Pancreas (tissue), 10 donors: ENCODE data around the gene N4BP2. TPM values are rescaled to one million over a fixed set of nuclear protein-coding genes. Genes with fewer than 3 reads are reported as not detected.
A peak's percentile ranks its signal among the peaks of the same experiment; 100 is the strongest.

Experiments used
- ATAC-seq, 4 donors: fragments of 200-7000 bp; cut with Tn5 transposase; one replicate each; pipeline versions ENCODE4 v1.8.0 to v1.9.1; 2020; ENCODE audit warnings: mild to moderate bottlenecking in 4 of 4, moderate library complexity in 4 of 4
- DNase-seq, 6 donors: peaks; one replicate each; pipeline ENCODE4 v3.0.0-alpha.2; 2020
- FAIRE-seq: peaks from 2 replicates; lab custom pipeline; 2012; peaks lifted over from hg19 to GRCh38; lab: Jason Lieb, UNC
- H3K27ac ChIP-seq, 4 donors: fragments of 200-600 bp; sonication (generic); 1 replicate in 3 of 4; 2 replicates in 1 of 4; pipeline versions ENCODE4 v1.5.0 to v1.8.0; 2020
- H3K27me3 ChIP-seq, 4 donors: fragments of 200-600 bp; one replicate each; pipeline ENCODE4 v1.8.0; 2021
- H3K36me3 ChIP-seq, 3 donors: fragments of 200-600 bp; sonication (generic) in 1 of 3; one replicate each; pipeline versions ENCODE4 v1.5.0 to v1.8.0; 2020 to 2021
- H3K4me1 ChIP-seq, 3 donors: fragments of 200-600 bp; one replicate each; pipeline ENCODE4 v1.8.0; 2021
- H3K4me3 ChIP-seq, 4 donors: fragments of 200-600 bp; sonication (generic) in 2 of 4; one replicate each; pipeline versions ENCODE4 v1.5.0 to v1.8.0; 2020 to 2021
- H3K9me3 ChIP-seq, 4 donors: fragments of 200-600 bp; one replicate each; pipeline ENCODE4 v1.8.0; 2021
- CTCF ChIP-seq, 4 donors: fragments of 200-600 bp; sonication (generic) in 3 of 4; IDR thresholded peaks; one replicate each; pipeline versions ENCODE4 v1.5.0 to v1.8.0; 2021; ENCODE audit warnings: antibody characterized with exemption in 4 of 4
- WGBS, 2 donors: extraction: QIAGEN DNeasy Blood & Tissue Kit; methylation state at CpG; one replicate each; pipeline ENCODE4 v1.1.7; 2013; 5-methylcytosine and 5-hydroxymethylcytosine counted together
- intact Hi-C, 3 donors: fragments of 100-400 bp; cut with DNase I; formaldehyde crosslinking; loops; one replicate each; pipeline versions ENCODE4 v1.11.1 to v1.14.2; 2022
- polyA plus RNA-seq, 2 donors: library from polyadenylated mRNA; stranded (reverse); fragments of 200-250 nt; gene quantifications; one replicate each; pipeline ENCODE4 v1.2.3, GENCODE V29; 2013
- total RNA-seq, 6 donors: library from RNA; stranded (reverse); fragmentation: NEBNext Ultra II Directional in 4 of 6; extraction: Animal tissue kit (Norgen Biotek cat#: 25700) in 4 of 6; gene quantifications; one replicate each; pipeline versions ENCODE4 v1.2.1 to v1.2.4, GENCODE V29; 2021 to 2023
- donor health status: healthy with polysubstance abuse.
- donor health status: DM: no; HTN: no; CAD: no; lungs with moderate emphysema.
- donor health status: DM: no; HTN: no; CAD: no.
- donor health status: control.
- donor health status: control.
- donor health status: Bipolar disorder and iron deficiency.
- donor health status: DM: yes; HTN: yes; CAD: no.
- donor health status: DM: no; HTN: no; CAD: no.
- donor health status: DM: no; HTN: no; CAD: no.
- donor health status: DM: yes; HTN: yes; CAD: no.

Gene N4BP2
- total and polyA plus RNA-seq, 8 donors: 1.6 to 13.4 (median 11.2) TPM

- Histone ChIP-seq H3K36me3 (no peaks in the 10 kb centered on the region), H3K27ac (peak overlapping the region in 1 of 4 donors; percentile 67), H3K27me3 (no peaks in the 10 kb centered on the region), H3K4me3 (no peak overlapping the region), H3K9me3 (no peaks in the 10 kb centered on the region), H3K4me1 (peaks cover 0 to 6% (median 0%) of the 10 kb centered on the region in 3 donors)
- no peak for FAIRE-seq
- no peak for DNase-seq
- intact Hi-C loops: no loop called here
- no peak for ATAC-seq
- no peak for TF ChIP-seq CTCF (IDR thresholded peaks at IDR 0.05)
- 72 to 80% methylated on average over 2 of the region's 2 CpGs for WGBS, 2 donors
Measured at GRCh38 chr4:40177591-40177990, 120.9 kb downstream of the N4BP2 start.

- peaks cover 0 to 6% (median 0%) of the 10 kb centered on the region in 3 donors for H3K4me1 ChIP-seq
- H3K36me3 ChIP-seq: no peaks in the 10 kb centered on the region
- DNase-seq (peak in 4 of 6 donors; percentile 41 to 75 (median 57)), ATAC-seq (peak; percentile 86 to 94 (median 91)), FAIRE-seq (no peak)
- H3K4me3 ChIP-seq: peak overlapping the region in 2 of 4 donors; percentile 18 to 19
- intact Hi-C loops: no loop called here
- H3K9me3 ChIP-seq: no peaks in the 10 kb centered on the region
- H3K27ac ChIP-seq: peak overlapping the region; percentile 26 to 67 (median 38)
- WGBS, 2 donors: 19 to 21% methylated on average over 5 of the region's 5 CpGs
- no peak for TF ChIP-seq CTCF (IDR thresholded peaks at IDR 0.05)
- H3K27me3 ChIP-seq: no peaks in the 10 kb centered on the region
Measured at GRCh38 chr4:40178672-40179071, 122.0 kb downstream of the N4BP2 start.

- no peak overlapping the region for H3K4me3 ChIP-seq
- no peak overlapping the region for H3K27ac ChIP-seq
- intact Hi-C loops: no loop called here
- WGBS, 2 donors: 44 to 59% methylated on average over 1 of the region's 1 CpG
- TF ChIP-seq CTCF (IDR thresholded peaks at IDR 0.05): no peak
- H3K36me3 ChIP-seq: no peaks in the 10 kb centered on the region
- no peak for ATAC-seq
- no peak for FAIRE-seq
- H3K4me1 ChIP-seq: peaks cover 0 to 6% (median 0%) of the 10 kb centered on the region in 3 donors
- DNase-seq: no peak
- H3K27me3 ChIP-seq: no peaks in the 10 kb centered on the region
- no peaks in the 10 kb centered on the region for H3K9me3 ChIP-seq
Measured at GRCh38 chr4:40179360-40179759, 122.7 kb downstream of the N4BP2 start.

DNA sequence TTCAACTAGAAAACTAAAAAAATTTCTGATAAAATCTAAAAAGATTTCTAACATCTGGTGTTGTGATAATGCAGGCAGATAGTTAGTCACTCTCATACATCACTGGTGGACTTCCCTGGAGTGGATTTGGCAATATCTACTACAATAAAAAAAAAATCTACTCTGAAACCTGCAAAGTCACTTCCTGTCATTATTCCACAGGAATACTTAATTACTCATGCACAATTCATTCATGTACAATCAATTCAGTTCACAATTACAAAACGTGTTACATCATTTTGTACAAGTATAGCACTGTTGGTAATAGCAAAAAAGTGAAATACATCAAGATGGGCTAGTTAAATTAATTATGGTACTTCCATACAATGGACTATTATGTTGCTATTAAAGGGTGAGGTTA, 123.7 kb downstream of the N4BP2 start:
- no peak for ATAC-seq
- no peak for DNase-seq
- H3K27me3 ChIP-seq: no peaks in the 10 kb centered on the region
- WGBS, 2 donors: 37 to 52% methylated on average over 1 of the region's 1 CpG
- FAIRE-seq: no peak
- no peak for TF ChIP-seq CTCF (IDR thresholded peaks at IDR 0.05)
- H3K4me3 ChIP-seq: no peak overlapping the region
- no peaks in the 10 kb centered on the region for H3K36me3 ChIP-seq
- intact Hi-C loops: no loop called here
- no peak overlapping the region for H3K27ac ChIP-seq
- peaks cover 0 to 6% (median 0%) of the 10 kb centered on the region in 3 donors for H3K4me1 ChIP-seq
- H3K9me3 ChIP-seq: no peaks in the 10 kb centered on the region

DNA sequence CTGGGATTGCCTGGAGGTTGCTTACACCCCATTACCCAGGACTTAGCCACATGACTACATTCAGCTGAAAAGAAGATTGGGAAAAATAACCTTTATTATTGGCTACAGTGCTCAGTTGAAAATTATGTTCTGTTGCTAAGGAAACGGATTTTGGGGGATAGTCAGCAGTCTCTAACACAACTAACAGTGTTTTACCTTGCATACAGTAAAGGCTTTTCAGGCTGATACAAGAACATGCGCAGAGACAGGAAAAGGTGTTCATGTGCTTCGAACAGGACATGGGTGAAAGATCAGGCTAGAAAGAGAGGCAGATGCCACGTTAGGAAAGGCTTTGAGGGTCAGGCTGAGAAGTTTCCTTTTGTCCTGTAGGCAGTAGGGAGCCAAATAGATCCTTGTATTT, 125.4 kb downstream of the N4BP2 start:
- ATAC-seq (no peak), DNase-seq (no peak), FAIRE-seq (no peak)
- Histone ChIP-seq H3K4me1 (peaks cover 0 to 6% (median 0%) of the 10 kb centered on the region in 3 donors), H3K27me3 (no peaks in the 10 kb centered on the region), H3K9me3 (no peaks in the 10 kb centered on the region), H3K27ac (no peak overlapping the region), H3K36me3 (no peaks in the 10 kb centered on the region), H3K4me3 (no peak overlapping the region)
- WGBS, 2 donors: 75 to 79% methylated on average over 4 of the region's 4 CpGs
- TF ChIP-seq CTCF (IDR thresholded peaks at IDR 0.05): no peak
- intact Hi-C loops: no loop called here
